B cell (primary cell): Measurements from ENCODE around the gene RNU11. TPM values are rescaled to one million over a fixed set of nuclear protein-coding genes. Genes with fewer than 3 reads are reported as not detected.
"Not testable (repeated sequence)": the region's sequence is repeated elsewhere in the genome, so short reads cannot be mapped to it uniquely, and the experiment has no call there.

Experiments
- ATAC-seq: fragments of 200-7000 bp; cut with Tn5 transposase; one replicate; pipeline ENCODE4 v1.10.0; 2021; ENCODE audit warnings: low read depth, mild to moderate bottlenecking, moderate number of reproducible peaks, moderate library complexity
- CTCF ChIA-PET: fragments of 350-600 bp; sonication (Branson Sonifier 250); formaldehyde crosslinking; loops from one replicate; lab custom pipeline; 2021; ENCODE audit warnings: antibody characterized with exemption, inconsistent platforms; lab: Charles Lee
- POLR2A ChIA-PET: fragments of 350-600 bp; sonication (Branson Sonifier 250); formaldehyde crosslinking; loops from one replicate; lab custom pipeline; 2021; ENCODE audit warnings: antibody characterized with exemption; lab: Charles Lee
- DNase-seq: peaks from one replicate; pipeline ENCODE4 v3.0.0; 2013
- H2AFZ ChIP-seq: 2 replicates; pipeline ENCODE4 v1.6.1; 2012; ENCODE audit warnings: mild to moderate bottlenecking, low read depth, low read length; ENCODE audit not compliant: insufficient read depth, poor library complexity, severe bottlenecking
- H3K27ac ChIP-seq, 2 donors: 1 replicate in 1 of 2; 2 replicates in 1 of 2; pipeline ENCODE4 v1.5.1; 2012 to 2013; ENCODE audit warnings: low read length in 2 of 2, mild to moderate bottlenecking in 2 of 2, moderate library complexity in 1 of 2
- H3K27me3 ChIP-seq, 4 experiments: fragments of 200-600 bp in 1 of 4; sonication (generic) in 1 of 4; replicated peaks in 1 of 4; 1 replicate in 2 of 4; 2 replicates in 2 of 4; pipeline versions ENCODE4 v1.6.1 to v1.7.0; 2013 to 2016; ENCODE audit warnings: low read length in 3 of 4, mild to moderate bottlenecking in 2 of 4, mixed read lengths in 1 of 4, moderate library complexity in 1 of 4; ENCODE audit not compliant: insufficient read depth in 4 of 4, control insufficient read depth in 3 of 4; ENCODE audit errors: control extremely low read depth in 1 of 4
- H3K36me3 ChIP-seq, 2 experiments: replicated peaks in 1 of 2; 1 replicate in 1 of 2; 2 replicates in 1 of 2; pipeline versions ENCODE4 v1.6.1 to v1.7.1; 2013; ENCODE audit warnings: low read length in 1 of 2; ENCODE audit not compliant: insufficient read depth in 2 of 2, control insufficient read depth in 1 of 2; ENCODE audit errors: control extremely low read depth in 1 of 2, extremely low read depth in 1 of 2
- H3K4me1 ChIP-seq, 2 donors: fragments of 200-600 bp in 1 of 2; sonication (generic) in 1 of 2; 1 replicate in 1 of 2; 2 replicates in 1 of 2; pipeline versions ENCODE4 v1.5.1 to v1.6.1; 2013 to 2017; ENCODE audit warnings: low read length in 2 of 2; ENCODE audit not compliant: control insufficient read depth in 2 of 2, insufficient read depth in 2 of 2
- H3K4me2 ChIP-seq: replicated peaks from 2 replicates; pipeline ENCODE3; 2012; ENCODE audit warnings: mild to moderate bottlenecking, low read depth, low read length; ENCODE audit not compliant: poor library complexity, severe bottlenecking
- H3K4me3 ChIP-seq, 5 experiments: fragments of 200-600 bp in 1 of 5; sonication (generic) in 1 of 5; 1 replicate in 3 of 5; 2 replicates in 2 of 5; pipeline versions ENCODE4 v1.5.1 to v1.7.0; 2011 to 2016; ENCODE audit warnings: low read length in 4 of 5, mild to moderate bottlenecking in 4 of 5, low read depth in 2 of 5, control low read depth in 1 of 5, moderate library complexity in 1 of 5; ENCODE audit not compliant: insufficient read depth in 1 of 5; ENCODE audit errors: control extremely low read depth in 1 of 5, extremely low read depth in 1 of 5
- H3K79me2 ChIP-seq: fragments of 200-600 bp; sonication (generic); one replicate; pipeline ENCODE4 v1.6.0; 2016; ENCODE audit warnings: low read length; ENCODE audit not compliant: control insufficient read depth, insufficient read depth
- H3K9ac ChIP-seq: fragments of 200-600 bp; sonication (generic); 2 replicates; pipeline ENCODE4 v1.6.1; 2017; ENCODE audit warnings: mild to moderate bottlenecking, low read length, moderate library complexity
- H3K9me3 ChIP-seq, 3 donors: one replicate each; pipeline versions ENCODE4 v1.6.1 to v1.7.1; 2013; ENCODE audit warnings: low read length in 2 of 3; ENCODE audit not compliant: control insufficient read depth in 2 of 3, insufficient read depth in 1 of 3; ENCODE audit errors: control extremely low read depth in 1 of 3
- H4K20me1 ChIP-seq: 2 replicates; pipeline ENCODE4 v1.6.0; 2012; ENCODE audit warnings: mild to moderate bottlenecking, low read length; ENCODE audit not compliant: insufficient read depth, control insufficient read depth, poor library complexity, severe bottlenecking
- H3K27ac Mint-ChIP-seq: one replicate; pipeline ENCODE4 v1.8.0; 2021; ENCODE audit warnings: mixed read lengths
- H3K27me3 Mint-ChIP-seq: one replicate; pipeline ENCODE4 v1.8.0; 2021; ENCODE audit warnings: mixed read lengths
- H3K4me1 Mint-ChIP-seq: one replicate; pipeline ENCODE4 v1.8.0; 2021; ENCODE audit warnings: mixed read lengths
- H3K4me3 Mint-ChIP-seq: one replicate; pipeline ENCODE4 v1.8.0; 2021; ENCODE audit warnings: mixed read lengths
- H3K9me3 Mint-ChIP-seq: one replicate; pipeline ENCODE4 v1.8.0; 2022; ENCODE audit warnings: mixed read lengths; ENCODE audit not compliant: insufficient read depth
- EZH2 ChIP-seq: IDR thresholded peaks from 2 replicates; pipeline ENCODE4 v1.6.1; 2012; ENCODE audit warnings: borderline replicate concordance, low read depth, mild to moderate bottlenecking, moderate library complexity, low read length; ENCODE audit not compliant: insufficient read depth, poor library complexity, severe bottlenecking
- WGBS: methylation state at CpG from one replicate; pipeline ENCODE4 v1.1.5; 2013; ENCODE audit warnings: missing lambda C conversion rate; ENCODE audit not compliant: insufficient coverage; 5-methylcytosine and 5-hydroxymethylcytosine counted together
- intact Hi-C: fragments of 100-400 bp; cut with micrococcal nuclease; formaldehyde crosslinking; loops from one replicate; pipeline ENCODE4 v1.10.0; 2022
- polyA plus RNA-seq: library from polyadenylated mRNA; depleted of rRNA; stranded (reverse); fragments of >200 nt; gene quantifications from 2 replicates; pipeline ENCODE4 v1.2.3, GENCODE V29; 2012
- total RNA-seq, 2 donors: library from RNA; stranded (reverse); fragments of 120-200 nt in 1 of 2; gene quantifications; 1 replicate in 1 of 2; 2 replicates in 1 of 2; pipeline versions ENCODE4 v1.2.3 to v1.2.4, GENCODE V29; 2013 to 2022
- TF ChIP-seq, protein P1 (sequence below): fragments of 200-600 bp; IDR thresholded peaks from one replicate; pipeline ENCODE4 v1.8.0; 2022; ENCODE audit warnings: antibody characterized with exemption, mild to moderate bottlenecking

The RNU11 gene
- total and polyA plus RNA-seq, 2 donors (not counting 1 experiment from before 2014, with no cell fraction given), result not detected

DNA sequence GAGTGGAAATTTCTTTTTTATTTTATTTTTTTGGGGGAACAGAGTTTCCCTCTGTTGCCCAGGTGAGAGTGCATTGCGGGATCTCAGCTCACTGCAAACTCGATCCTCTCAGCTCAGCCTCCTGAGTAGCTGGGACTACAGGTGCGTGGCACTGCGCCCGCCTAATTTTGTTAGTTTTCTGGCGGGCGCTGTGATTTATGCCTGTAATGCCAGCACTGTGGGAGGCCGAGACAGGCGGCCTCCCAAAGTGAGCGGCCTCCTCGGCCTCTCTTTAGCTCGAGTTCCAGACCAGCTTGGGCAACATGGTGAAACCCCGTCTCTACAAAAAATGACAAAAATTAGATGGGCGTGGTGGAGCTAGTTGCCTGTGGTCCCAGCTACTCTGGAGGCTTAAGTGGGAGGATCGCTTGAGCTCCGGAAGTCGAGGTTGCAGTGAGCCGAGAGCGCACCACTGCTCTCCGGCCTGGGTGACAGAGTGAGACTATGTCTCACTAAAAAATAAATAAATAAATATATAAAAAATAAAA, 22.9 kb downstream of the RNU11 start:
- intact Hi-C loops, result no loop called here
- 99% methylated on average over 13 of the region's 20 CpGs for WGBS
- no peaks in the 10 kb centered on the region for H3K9me3 Mint-ChIP-seq
- H3K27ac Mint-ChIP-seq, result no peak overlapping the region
- H3K4me2 ChIP-seq, result no peak overlapping the region
- TF ChIP-seq, protein P1, sequence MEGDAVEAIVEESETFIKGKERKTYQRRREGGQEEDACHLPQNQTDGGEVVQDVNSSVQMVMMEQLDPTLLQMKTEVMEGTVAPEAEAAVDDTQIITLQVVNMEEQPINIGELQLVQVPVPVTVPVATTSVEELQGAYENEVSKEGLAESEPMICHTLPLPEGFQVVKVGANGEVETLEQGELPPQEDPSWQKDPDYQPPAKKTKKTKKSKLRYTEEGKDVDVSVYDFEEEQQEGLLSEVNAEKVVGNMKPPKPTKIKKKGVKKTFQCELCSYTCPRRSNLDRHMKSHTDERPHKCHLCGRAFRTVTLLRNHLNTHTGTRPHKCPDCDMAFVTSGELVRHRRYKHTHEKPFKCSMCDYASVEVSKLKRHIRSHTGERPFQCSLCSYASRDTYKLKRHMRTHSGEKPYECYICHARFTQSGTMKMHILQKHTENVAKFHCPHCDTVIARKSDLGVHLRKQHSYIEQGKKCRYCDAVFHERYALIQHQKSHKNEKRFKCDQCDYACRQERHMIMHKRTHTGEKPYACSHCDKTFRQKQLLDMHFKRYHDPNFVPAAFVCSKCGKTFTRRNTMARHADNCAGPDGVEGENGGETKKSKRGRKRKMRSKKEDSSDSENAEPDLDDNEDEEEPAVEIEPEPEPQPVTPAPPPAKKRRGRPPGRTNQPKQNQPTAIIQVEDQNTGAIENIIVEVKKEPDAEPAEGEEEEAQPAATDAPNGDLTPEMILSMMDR, result no peak
- no peak for TF ChIP-seq EZH2
- no peak overlapping the region for H3K4me3 Mint-ChIP-seq
- no peaks in the 10 kb centered on the region for H3K27me3 Mint-ChIP-seq
- H4K20me1 ChIP-seq, result peaks cover 4% of the 10 kb centered on the region
- CTCF ChIA-PET, result interaction anchor here (1.7 kb wide), 1 partner anchor 65 kb away, joined by 4 read pairs; the partner anchor contains the start of gene YTHDF2
- H3K4me1 ChIP-seq, result peaks cover 5 to 24% of the 10 kb centered on the region in 2 donors
- H3K36me3 ChIP-seq, result no peaks in the 10 kb centered on the region
- H3K9ac ChIP-seq, result no peak overlapping the region
- no peak overlapping the region for H2AFZ ChIP-seq
- H3K27me3 ChIP-seq, result no peaks in the 10 kb centered on the region
- no peak for DNase-seq
- no peak for ATAC-seq
- H3K79me2 ChIP-seq, result peaks cover 57% of the 10 kb centered on the region
- H3K4me3 ChIP-seq, result no peak overlapping the region
- POLR2A ChIA-PET, result interaction anchor here (0.6 to 1.4 kb wide), 5 partner anchors 22 to 65 kb away, joined by 3 to 6 read pairs (median 3); partner anchors contain the start of genes TAF12 and YTHDF2
- H3K9me3 ChIP-seq, result no peaks in the 10 kb centered on the region
- H3K4me1 Mint-ChIP-seq, result peaks cover 20% of the 10 kb centered on the region
- H3K27ac ChIP-seq, result peak overlapping the region in 1 of 2 donors; percentile 34

DNA sequence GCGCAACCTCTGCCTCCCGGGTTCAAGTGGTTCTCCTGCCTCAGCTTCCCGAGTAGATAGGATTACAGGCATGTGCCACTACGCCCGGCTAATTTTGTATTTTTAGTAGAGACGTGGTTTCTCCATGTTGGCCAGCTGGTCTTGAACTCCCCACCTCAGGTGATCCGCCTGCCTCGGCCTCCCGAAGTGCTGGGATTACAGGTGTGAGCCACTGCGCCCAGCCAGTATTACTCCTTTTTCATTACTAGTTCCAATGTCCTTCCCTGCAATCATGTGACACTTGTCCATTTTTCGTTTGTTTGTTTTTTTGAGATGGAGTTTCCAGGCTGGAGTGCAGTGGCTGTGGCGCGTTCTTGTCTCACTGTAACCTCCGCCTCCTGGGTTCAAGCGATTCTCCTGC, 24.6 kb downstream of the RNU11 start:
- H3K36me3 ChIP-seq, ATAC-seq, DNase-seq, H3K9ac ChIP-seq, H3K9me3 Mint-ChIP-seq, H3K27ac Mint-ChIP-seq, intact Hi-C loops, H3K4me3 ChIP-seq, H3K27ac ChIP-seq, H3K4me2 ChIP-seq, H4K20me1 ChIP-seq, H3K9me3 ChIP-seq, H3K4me3 Mint-ChIP-seq, H3K27me3 ChIP-seq, H3K27me3 Mint-ChIP-seq, POLR2A ChIA-PET, CTCF ChIA-PET, H2AFZ ChIP-seq: not testable (repeated sequence)
- peaks cover 19% of the 10 kb centered on the region for H3K4me1 Mint-ChIP-seq
- Histone ChIP-seq H3K4me1 (peaks cover 5 to 18% of the 10 kb centered on the region in 2 donors), H3K79me2 (peaks cover 71% of the 10 kb centered on the region)
- WGBS, result 98% methylated on average over 10 of the region's 15 CpGs
